Measurements from ENCODE around the gene BTAF1.
A peak's percentile ranks its signal among the peaks of the same experiment; 100 is the strongest.

Gene BTAF1

DNA sequence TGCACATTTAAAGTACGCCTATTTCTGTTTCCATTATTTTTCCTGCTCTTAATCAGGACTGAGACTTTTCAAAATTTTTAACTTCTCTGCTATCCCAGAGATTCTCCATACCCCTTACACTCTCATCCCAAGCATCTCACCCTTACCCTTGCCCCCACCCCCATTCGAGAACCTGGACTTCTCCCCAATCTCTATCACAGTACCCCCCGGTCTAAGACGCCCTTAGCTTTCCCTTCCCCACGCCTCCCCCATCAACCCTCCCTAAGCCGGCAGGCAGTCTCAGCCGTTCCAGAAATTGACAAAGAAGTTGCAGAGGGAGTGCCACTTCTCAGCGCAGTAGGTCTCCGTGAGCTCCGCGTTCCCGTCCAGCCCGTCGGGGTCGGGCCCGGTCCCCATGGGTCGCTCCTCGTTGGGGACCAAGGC lies 15.6 kb upstream of the BTAF1 start:
- Histone ChIP-seq H3K27ac (ENCODE audit: low read depth, low read length) (no peak overlapping the region), H3K9me3 (ENCODE audit: control insufficient read depth, insufficient read depth, low read length) (no peaks in the 10 kb centered on the region), H3K9me2 (replicated peaks; ENCODE audit: control insufficient read depth, low read length) (no peaks in the 10 kb centered on the region), H3F3A (ENCODE audit: control insufficient read depth, insufficient read depth) (peaks cover 10% of the 10 kb centered on the region), H3K4me2 (ENCODE audit: low read length) (peak overlapping the region; percentile 100), H3K4me3 (ENCODE audit: low read length) (peak overlapping the region; percentile 75), H4K20me1 (ENCODE audit: control insufficient read depth, insufficient read depth, low read depth, low read length) (no peaks in the 10 kb centered on the region), H3K79me2 (ENCODE audit: control insufficient read depth, low read length) (peaks cover 14% of the 10 kb centered on the region), H3K4me1 (ENCODE audit: control insufficient read depth, low read length) (peaks cover 17% of the 10 kb centered on the region), H3K27me3 (ENCODE audit: control insufficient read depth, low read length) (peaks cover 3% of the 10 kb centered on the region), H3K36me3 (ENCODE audit: control insufficient read depth, low read length) (peaks cover 4% of the 10 kb centered on the region)
- TF ChIP-seq EZH2phosphoT487 (IDR thresholded peaks at IDR 0.05; ENCODE audit: borderline replicate concordance, low read length) = no peak
- TF ChIP-seq, protein P1, sequence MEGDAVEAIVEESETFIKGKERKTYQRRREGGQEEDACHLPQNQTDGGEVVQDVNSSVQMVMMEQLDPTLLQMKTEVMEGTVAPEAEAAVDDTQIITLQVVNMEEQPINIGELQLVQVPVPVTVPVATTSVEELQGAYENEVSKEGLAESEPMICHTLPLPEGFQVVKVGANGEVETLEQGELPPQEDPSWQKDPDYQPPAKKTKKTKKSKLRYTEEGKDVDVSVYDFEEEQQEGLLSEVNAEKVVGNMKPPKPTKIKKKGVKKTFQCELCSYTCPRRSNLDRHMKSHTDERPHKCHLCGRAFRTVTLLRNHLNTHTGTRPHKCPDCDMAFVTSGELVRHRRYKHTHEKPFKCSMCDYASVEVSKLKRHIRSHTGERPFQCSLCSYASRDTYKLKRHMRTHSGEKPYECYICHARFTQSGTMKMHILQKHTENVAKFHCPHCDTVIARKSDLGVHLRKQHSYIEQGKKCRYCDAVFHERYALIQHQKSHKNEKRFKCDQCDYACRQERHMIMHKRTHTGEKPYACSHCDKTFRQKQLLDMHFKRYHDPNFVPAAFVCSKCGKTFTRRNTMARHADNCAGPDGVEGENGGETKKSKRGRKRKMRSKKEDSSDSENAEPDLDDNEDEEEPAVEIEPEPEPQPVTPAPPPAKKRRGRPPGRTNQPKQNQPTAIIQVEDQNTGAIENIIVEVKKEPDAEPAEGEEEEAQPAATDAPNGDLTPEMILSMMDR (IDR thresholded peaks at IDR 0.05; ENCODE audit: low read depth, low read length, poor library complexity, severe bottlenecking) = no peak

DNA sequence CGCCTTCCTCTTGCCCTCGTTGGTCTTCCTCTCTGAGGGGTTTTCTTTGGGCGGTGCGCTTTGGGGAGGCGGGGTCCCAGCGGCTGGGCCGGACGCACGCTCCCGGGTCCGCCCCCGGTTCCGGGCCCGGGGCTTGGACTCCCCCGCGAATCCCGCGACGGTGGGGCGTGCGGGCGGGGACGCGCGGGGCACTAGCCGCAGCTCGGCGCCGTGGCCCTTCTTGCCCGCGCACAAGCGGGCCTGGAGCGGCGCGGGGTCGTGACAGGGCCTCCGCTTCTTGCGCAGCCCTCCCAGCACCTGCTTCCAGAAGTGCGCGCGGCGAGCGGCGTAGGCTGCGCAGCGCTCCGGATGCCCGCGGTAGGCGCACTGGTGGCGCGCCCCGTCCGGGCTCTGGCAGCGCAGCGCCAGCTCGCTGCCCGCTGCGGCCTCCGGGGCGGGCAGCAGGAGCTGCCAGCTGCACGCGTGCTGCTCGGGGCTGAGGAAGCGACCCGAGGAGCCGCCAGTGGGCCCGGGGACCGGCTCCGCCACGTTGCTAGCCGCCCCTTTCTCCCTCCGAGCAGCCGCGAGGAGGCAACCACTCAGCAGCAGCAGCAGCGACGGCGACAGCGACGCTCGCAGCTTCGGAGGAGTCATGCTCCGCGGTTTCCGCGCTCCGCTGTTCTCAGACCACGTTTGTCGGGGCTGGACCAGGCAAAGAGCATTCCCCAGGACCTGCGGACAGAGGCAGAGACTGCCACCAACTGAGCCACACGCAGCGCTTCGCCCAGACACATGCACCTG lies 15.0 kb upstream of the BTAF1 start:
- no peaks in the 10 kb centered on the region for H3K9me3 ChIP-seq (ENCODE audit: control insufficient read depth, insufficient read depth, low read length)
- H3K27me3 ChIP-seq (ENCODE audit: control insufficient read depth, low read length) = peaks cover 9% of the 10 kb centered on the region
- no peak for TF ChIP-seq EZH2phosphoT487 (IDR thresholded peaks at IDR 0.05; ENCODE audit: borderline replicate concordance, low read length)
- TF ChIP-seq, protein P1 (IDR thresholded peaks at IDR 0.05; ENCODE audit: low read depth, low read length, poor library complexity, severe bottlenecking) = peak; percentile 64
- peaks cover 17% of the 10 kb centered on the region for H3K4me1 ChIP-seq (ENCODE audit: control insufficient read depth, low read length)
- peak overlapping the region; percentile 44; the same call in 1 of the 2 replicates for H3K27ac ChIP-seq (ENCODE audit: low read depth, low read length)
- H3K4me2 ChIP-seq (ENCODE audit: low read length) = peak overlapping the region; percentile 100
- peaks cover 4% of the 10 kb centered on the region for H3K36me3 ChIP-seq (ENCODE audit: control insufficient read depth, low read length)
- peaks cover 14% of the 10 kb centered on the region for H3K79me2 ChIP-seq (ENCODE audit: control insufficient read depth, low read length)
- H3K4me3 ChIP-seq (ENCODE audit: low read length) = peak overlapping the region; percentile 75
- H4K20me1 ChIP-seq (ENCODE audit: control insufficient read depth, insufficient read depth, low read depth, low read length) = no peaks in the 10 kb centered on the region
- no peaks in the 10 kb centered on the region for H3K9me2 ChIP-seq (replicated peaks; ENCODE audit: control insufficient read depth, low read length)
- H3F3A ChIP-seq (ENCODE audit: control insufficient read depth, insufficient read depth) = peaks cover 10% of the 10 kb centered on the region

DNA sequence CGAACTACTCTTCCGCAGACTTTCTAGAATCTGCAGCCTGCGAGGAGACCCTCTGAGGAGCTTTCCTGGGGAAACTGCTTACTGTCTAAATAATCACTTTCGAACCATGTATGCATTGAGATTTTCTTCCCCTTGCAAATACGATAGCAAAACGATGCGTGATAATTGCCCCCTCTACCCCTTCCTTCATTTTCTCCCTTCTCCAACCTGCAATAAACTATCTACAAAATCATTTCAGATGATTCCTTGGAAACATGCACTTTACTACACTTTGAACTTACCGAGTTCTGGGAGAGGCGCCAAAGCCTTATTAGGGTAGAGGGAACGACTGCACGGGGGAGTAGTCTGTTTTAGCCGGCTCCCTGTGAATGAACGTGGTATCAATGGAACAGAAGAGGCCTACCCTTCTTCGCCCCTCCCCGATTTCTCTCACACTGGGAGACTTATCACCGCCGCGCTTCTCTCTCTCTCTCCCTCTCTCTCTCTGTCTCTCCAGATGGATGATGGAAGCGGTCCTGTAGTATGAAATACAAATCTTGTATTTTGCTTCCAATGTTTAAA lies 14.4 kb upstream of the BTAF1 start, which contains the start of gene FGFBP3:
Gene FGFBP3 (minus strand): TSS at position 370 of the 561 bp plus-strand sequence. CDS start 517 bp downstream, outside the sequence.
- Histone ChIP-seq H3K4me2 (ENCODE audit: low read length) (peak within 1 kb of the TSS; percentile 100), H4K20me1 (ENCODE audit: control insufficient read depth, insufficient read depth, low read depth, low read length) (no peaks in the 10 kb centered on the region), H3K79me2 (ENCODE audit: control insufficient read depth, low read length) (peaks cover 14% of the 10 kb centered on the region), H3K9me2 (replicated peaks; ENCODE audit: control insufficient read depth, low read length) (no peaks in the 10 kb centered on the region), H3K27me3 (ENCODE audit: control insufficient read depth, low read length) (peaks cover 15% of the 10 kb centered on the region), H3K4me1 (ENCODE audit: control insufficient read depth, low read length) (peaks cover 17% of the 10 kb centered on the region), H3K36me3 (ENCODE audit: control insufficient read depth, low read length) (peaks cover 4% of the 10 kb centered on the region), H3K4me3 (ENCODE audit: low read length) (peak within 1 kb of the TSS; percentile 75), H3K9me3 (ENCODE audit: control insufficient read depth, insufficient read depth, low read length) (no peaks in the 10 kb centered on the region), H3F3A (ENCODE audit: control insufficient read depth, insufficient read depth) (peaks cover 10% of the 10 kb centered on the region), H3K27ac (ENCODE audit: low read depth, low read length) (peak within 1 kb of the TSS; percentile 44; the same call in 1 of the 2 replicates)
- no peak for TF ChIP-seq EZH2phosphoT487 (IDR thresholded peaks at IDR 0.05; ENCODE audit: borderline replicate concordance, low read length)
- TF ChIP-seq, protein P1 (IDR thresholded peaks at IDR 0.05; ENCODE audit: low read depth, low read length, poor library complexity, severe bottlenecking) = no peak

All from DOHH2 (cell line).